PC-9 (cell line): ENCODE data around the gene CKAP2L. TPM values are rescaled to one million over a fixed set of nuclear protein-coding genes. Genes with fewer than 3 reads are reported as not detected.

Source experiments
- BruUV-seq: library from RNA; stranded (reverse); fragments of 400-500 nt; replicated peaks from 2 replicates; lab custom pipeline; 2021; lab: Mats Ljungman, UMichigan
- CTCF ChIA-PET: fragments of 300-600 bp; sonication (Branson Sonifier 250); formaldehyde crosslinking; loops from one replicate; lab custom pipeline; 2022; ENCODE audit warnings: antibody characterized with exemption; lab: Charles Lee
- POLR2A ChIA-PET: fragments of 300-600 bp; sonication (Branson Sonifier 250); formaldehyde crosslinking; loops from one replicate; lab custom pipeline; 2022; ENCODE audit warnings: antibody characterized with exemption; ENCODE audit not compliant: unreplicated experiment; lab: Charles Lee
- DNase-seq, 2 experiments: peaks; one replicate each; pipeline versions ENCODE4 v3.0.0 to v3.0.0-alpha.2; 2015 to 2022; ENCODE audit warnings: mixed read lengths in 1 of 2
- H2AFZ ChIP-seq: fragments of 200-600 bp; sonication (generic); 2 replicates; pipeline ENCODE4 v1.8.1; 2017; ENCODE audit warnings: antibody characterized with exemption
- H3F3A ChIP-seq: fragments of 200-600 bp; sonication (generic); 2 replicates; pipeline ENCODE4 v1.8.1; 2017; ENCODE audit warnings: antibody characterized with exemption, mild to moderate bottlenecking, low read depth; ENCODE audit not compliant: insufficient read depth
- H3K27ac ChIP-seq: fragments of 200-600 bp; sonication (generic); 2 replicates; pipeline ENCODE4 v1.6.1; 2016; ENCODE audit warnings: mixed run types
- H3K27me3 ChIP-seq: fragments of 200-600 bp; sonication (generic); 2 replicates; pipeline ENCODE4 v1.6.1; 2016; ENCODE audit warnings: low read depth, mixed run types; ENCODE audit not compliant: insufficient read depth
- H3K36me3 ChIP-seq: fragments of 200-600 bp; sonication (generic); 2 replicates; pipeline ENCODE4 v1.6.1; 2016; ENCODE audit warnings: low read depth, mixed run types
- H3K4me1 ChIP-seq: fragments of 200-600 bp; sonication (generic); replicated peaks from 2 replicates; pipeline ENCODE4 v1.6.1; 2016; ENCODE audit warnings: mixed run types; ENCODE audit not compliant: insufficient read depth
- H3K4me2 ChIP-seq: fragments of 200-600 bp; sonication (generic); 2 replicates; pipeline ENCODE4 v1.6.1; 2017; ENCODE audit warnings: mixed run types
- H3K4me3 ChIP-seq: fragments of 200-600 bp; sonication (generic); 2 replicates; pipeline ENCODE4 v1.6.1; 2016; ENCODE audit warnings: mixed run types
- H3K79me2 ChIP-seq: fragments of 200-600 bp; sonication (generic); 2 replicates; pipeline ENCODE4 v1.6.1; 2017; ENCODE audit warnings: low read depth, mixed run types
- H3K9me2 ChIP-seq: fragments of 200-600 bp; sonication (generic); 2 replicates; pipeline ENCODE4 v1.8.1; 2017; ENCODE audit warnings: mild to moderate bottlenecking; ENCODE audit not compliant: insufficient read depth
- H3K9me3 ChIP-seq: fragments of 200-600 bp; sonication (generic); 2 replicates; pipeline ENCODE4 v1.8.1; 2016; ENCODE audit warnings: low read depth; ENCODE audit not compliant: insufficient read depth
- H4K20me1 ChIP-seq: fragments of 200-600 bp; sonication (generic); 2 replicates; pipeline ENCODE4 v1.8.1; 2017; ENCODE audit not compliant: insufficient read depth
- EZH2 ChIP-seq: fragments of 200-600 bp; sonication (generic); IDR thresholded peaks from 2 replicates; pipeline ENCODE4 v1.8.0; 2017; ENCODE audit warnings: antibody characterized with exemption, low read depth
- intact Hi-C: fragments of 100-400 bp; cut with micrococcal nuclease; formaldehyde crosslinking; loops from one replicate; pipeline ENCODE4 v1.10.0; 2022; ENCODE audit not compliant: unreplicated experiment
- total RNA-seq: library from RNA; stranded (reverse); gene quantifications from 2 replicates; pipeline ENCODE4 v1.2.3, GENCODE V29; 2021
- TF ChIP-seq, protein P1 (sequence below): fragments of 200-600 bp; sonication (generic); conservative IDR thresholded peaks from 2 replicates; pipeline ENCODE4 v1.6.1; 2017; ENCODE audit warnings: mixed run types, antibody characterized with exemption, mild to moderate bottlenecking, moderate library complexity

The CKAP2L gene
- total RNA-seq, 1 experiment from 2014 or later, result 28.7 TPM

DNA sequence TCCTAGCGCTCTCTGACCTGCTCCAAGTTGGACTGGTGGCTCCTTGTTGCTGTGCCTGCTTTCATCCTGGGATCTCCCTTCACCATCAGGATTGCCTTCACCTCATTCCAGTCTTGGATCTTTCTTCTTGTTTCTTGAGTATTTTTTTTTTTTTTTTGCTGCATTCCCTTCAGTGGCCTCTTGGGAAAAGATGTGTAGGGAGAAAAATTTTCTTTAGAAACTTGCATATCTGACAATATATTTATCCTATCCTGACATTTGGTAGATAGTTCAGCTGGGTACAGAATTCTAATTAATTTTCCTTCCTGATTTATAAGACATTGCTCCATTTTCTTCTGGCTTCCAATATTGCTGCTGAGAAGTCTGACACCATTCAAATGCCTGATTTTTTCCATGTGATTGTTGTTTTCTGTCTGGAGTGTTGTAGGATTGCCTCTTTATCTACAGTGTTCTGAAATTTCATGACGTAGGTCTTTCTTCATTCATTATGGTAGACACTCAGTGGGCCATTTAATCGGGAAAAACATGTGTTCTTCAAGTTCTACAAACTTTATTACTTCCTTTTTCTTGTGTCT is 42.9 kb upstream of the CKAP2L start:
- Histone ChIP-seq H3K4me1 (peaks cover 22% of the 10 kb centered on the region), H3K9me2 (no peaks in the 10 kb centered on the region), H3K4me3 (no peak overlapping the region), H3K27me3 (no peaks in the 10 kb centered on the region), H2AFZ (no peak overlapping the region), H3K9me3 (peaks cover 13% of the 10 kb centered on the region), H3F3A (peaks cover 16% of the 10 kb centered on the region), H3K27ac (no peak overlapping the region), H3K4me2 (no peak overlapping the region), H3K79me2 (no peaks in the 10 kb centered on the region), H3K36me3 (no peaks in the 10 kb centered on the region), H4K20me1 (no peaks in the 10 kb centered on the region)
- intact Hi-C loops, result no loop called here
- POLR2A ChIA-PET, result no interaction called here
- CTCF ChIA-PET, result no interaction called here
- no peak for DNase-seq
- BruUV-seq, result no TSS peak
- TF ChIP-seq, protein P1, sequence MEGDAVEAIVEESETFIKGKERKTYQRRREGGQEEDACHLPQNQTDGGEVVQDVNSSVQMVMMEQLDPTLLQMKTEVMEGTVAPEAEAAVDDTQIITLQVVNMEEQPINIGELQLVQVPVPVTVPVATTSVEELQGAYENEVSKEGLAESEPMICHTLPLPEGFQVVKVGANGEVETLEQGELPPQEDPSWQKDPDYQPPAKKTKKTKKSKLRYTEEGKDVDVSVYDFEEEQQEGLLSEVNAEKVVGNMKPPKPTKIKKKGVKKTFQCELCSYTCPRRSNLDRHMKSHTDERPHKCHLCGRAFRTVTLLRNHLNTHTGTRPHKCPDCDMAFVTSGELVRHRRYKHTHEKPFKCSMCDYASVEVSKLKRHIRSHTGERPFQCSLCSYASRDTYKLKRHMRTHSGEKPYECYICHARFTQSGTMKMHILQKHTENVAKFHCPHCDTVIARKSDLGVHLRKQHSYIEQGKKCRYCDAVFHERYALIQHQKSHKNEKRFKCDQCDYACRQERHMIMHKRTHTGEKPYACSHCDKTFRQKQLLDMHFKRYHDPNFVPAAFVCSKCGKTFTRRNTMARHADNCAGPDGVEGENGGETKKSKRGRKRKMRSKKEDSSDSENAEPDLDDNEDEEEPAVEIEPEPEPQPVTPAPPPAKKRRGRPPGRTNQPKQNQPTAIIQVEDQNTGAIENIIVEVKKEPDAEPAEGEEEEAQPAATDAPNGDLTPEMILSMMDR, result no peak; the same call in 1 of the 2 replicates
- no peak for TF ChIP-seq EZH2

DNA sequence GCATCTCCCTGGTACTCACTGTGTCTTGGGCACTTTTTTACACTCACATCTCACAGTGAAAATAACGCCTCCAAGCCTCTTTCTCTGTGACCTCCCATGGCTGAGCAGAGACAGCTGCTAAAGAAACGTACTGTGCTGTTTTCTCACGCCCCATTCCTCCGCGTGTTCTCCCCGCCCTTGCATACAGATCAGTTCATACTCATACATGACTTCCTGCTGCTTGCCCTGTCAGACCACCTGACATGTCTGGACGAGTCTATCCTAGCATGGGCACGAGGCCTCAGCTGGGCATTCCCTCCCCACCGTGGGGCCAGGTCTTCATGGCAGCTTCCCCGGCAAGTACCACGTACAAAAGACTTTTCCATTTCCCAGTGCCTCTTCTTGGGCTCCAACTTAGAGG is 41.1 kb upstream of the CKAP2L start:
- Histone ChIP-seq H2AFZ (no peak overlapping the region), H3K4me1 (peaks cover 22% of the 10 kb centered on the region), H3K9me2 (no peaks in the 10 kb centered on the region), H4K20me1 (no peaks in the 10 kb centered on the region), H3K4me2 (no peak overlapping the region), H3K4me3 (no peak overlapping the region), H3F3A (peaks cover 16% of the 10 kb centered on the region), H3K36me3 (no peaks in the 10 kb centered on the region), H3K9me3 (peaks cover 16% of the 10 kb centered on the region), H3K27me3 (no peaks in the 10 kb centered on the region), H3K27ac (no peak overlapping the region), H3K79me2 (no peaks in the 10 kb centered on the region)
- no TSS peak for BruUV-seq
- ChIA-PET POLR2A (no interaction called here), CTCF (no interaction called here)
- TF ChIP-seq, protein P1, result no peak
- TF ChIP-seq EZH2, result no peak
- intact Hi-C loops, result no loop called here
- DNase-seq, result no peak

DNA sequence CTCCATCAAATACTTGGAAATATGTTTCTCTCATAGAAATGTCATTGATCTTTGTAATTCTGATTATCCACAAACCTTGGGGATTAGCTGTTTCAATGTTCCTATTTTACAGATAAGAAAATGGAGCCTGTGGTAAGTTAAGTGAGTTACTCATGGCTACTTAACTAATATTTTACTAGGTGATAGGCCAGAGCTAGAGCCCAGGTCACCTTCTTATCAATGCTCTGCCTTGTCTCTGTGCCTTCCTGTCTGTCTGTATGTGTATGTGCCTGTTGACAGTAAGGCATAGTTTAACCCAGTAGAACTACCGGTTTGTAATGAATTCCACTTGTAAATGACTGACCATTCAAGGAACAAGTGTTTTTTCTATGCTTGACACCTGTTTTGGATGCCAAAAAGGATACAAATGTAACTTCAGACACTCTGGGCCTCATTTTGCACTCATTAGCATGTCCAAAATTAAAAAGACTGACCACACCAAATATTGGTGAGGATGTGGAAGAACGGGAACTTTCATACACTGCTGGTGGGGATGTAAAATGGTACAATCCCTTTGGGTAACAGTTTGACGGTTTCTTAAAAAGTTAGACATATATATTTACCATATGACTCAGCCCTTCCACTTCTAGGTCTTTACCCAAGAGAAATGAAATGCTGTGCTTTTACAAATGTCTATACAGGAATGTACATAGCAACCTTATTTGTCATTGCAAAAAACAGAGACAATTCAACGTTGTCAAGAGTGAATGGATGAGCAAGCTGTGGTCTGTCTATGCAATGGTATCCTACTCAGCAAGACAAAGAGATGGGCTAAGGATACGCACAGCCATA is 39.5 kb upstream of the CKAP2L start:
- Histone ChIP-seq H3K4me3 (peak overlapping the region; percentile 6; the same call in 1 of the 2 replicates), H4K20me1 (no peaks in the 10 kb centered on the region), H2AFZ (no peak overlapping the region), H3K36me3 (no peaks in the 10 kb centered on the region), H3K4me2 (peak overlapping the region; percentile 43), H3K4me1 (peaks cover 22% of the 10 kb centered on the region), H3K9me2 (no peaks in the 10 kb centered on the region), H3K27me3 (no peaks in the 10 kb centered on the region), H3K9me3 (peaks cover 16% of the 10 kb centered on the region), H3K79me2 (no peaks in the 10 kb centered on the region), H3K27ac (peak overlapping the region; percentile 76), H3F3A (peaks cover 16% of the 10 kb centered on the region)
- no TSS peak for BruUV-seq
- ChIA-PET POLR2A (no interaction called here), CTCF (no interaction called here)
- peak in 1 of 2 experiments; percentile 80 for DNase-seq
- intact Hi-C loops, result no loop called here
- TF ChIP-seq EZH2, result no peak
- TF ChIP-seq, protein P1, result no peak
